OCI-LY1 (cell line): ENCODE results near the gene TPCN2.

ENCODE experiments used
- H2AFZ ChIP-seq: fragments of 200-600 bp; sonication (generic), shearing (Covaris generic); 2 replicates; pipeline ENCODE4 v1.6.0; 2014; ENCODE audit warnings: antibody characterized with exemption, mild to moderate bottlenecking, low read length
- H3F3A ChIP-seq: fragments of 200-600 bp; sonication (generic), shearing (Covaris generic); 2 replicates; pipeline ENCODE4 v1.6.0; 2014; ENCODE audit warnings: mild to moderate bottlenecking, antibody characterized with exemption, low read length, moderate library complexity; ENCODE audit not compliant: insufficient read depth
- H3K27ac ChIP-seq: fragments of 200-600 bp; sonication (generic); 2 replicates; pipeline ENCODE4 v1.5.1; 2014; ENCODE audit warnings: low read length, mixed run types, mild to moderate bottlenecking, low read depth; ENCODE audit not compliant: poor library complexity, severe bottlenecking
- H3K27me3 ChIP-seq: fragments of 200-600 bp; sonication (generic); 2 replicates; pipeline ENCODE4 v1.6.0; 2014; ENCODE audit warnings: antibody characterized with exemption, mild to moderate bottlenecking, low read length, moderate library complexity; ENCODE audit not compliant: insufficient read depth
- H3K36me3 ChIP-seq: fragments of 200-600 bp; sonication (generic); 2 replicates; pipeline ENCODE4 v1.6.1; 2014; ENCODE audit warnings: mild to moderate bottlenecking, antibody characterized with exemption, low read length, moderate library complexity, mixed read lengths; ENCODE audit not compliant: insufficient read depth
- H3K4me1 ChIP-seq: fragments of 200-600 bp; sonication (generic); 2 replicates; pipeline ENCODE4 v1.5.1; 2014; ENCODE audit warnings: mild to moderate bottlenecking, low read length, moderate library complexity; ENCODE audit not compliant: insufficient read depth, severe bottlenecking
- H3K4me2 ChIP-seq: fragments of 200-600 bp; sonication (generic), shearing (Covaris generic); 2 replicates; pipeline ENCODE4 v1.6.1; 2014; ENCODE audit warnings: low read length
- H3K4me3 ChIP-seq: fragments of 200-600 bp; sonication (generic); 2 replicates; pipeline ENCODE4 v1.5.1; 2014; ENCODE audit warnings: low read length, low read depth, mild to moderate bottlenecking, mixed read lengths; ENCODE audit not compliant: poor library complexity, severe bottlenecking
- H3K79me2 ChIP-seq: fragments of 200-600 bp; shearing (Covaris generic); 2 replicates; pipeline ENCODE4 v1.6.1; 2016; ENCODE audit warnings: mixed run types, low read length, mixed read lengths; ENCODE audit not compliant: insufficient read depth
- H3K9ac ChIP-seq: fragments of 200-600 bp; sonication (generic), shearing (Covaris generic); 2 replicates; pipeline ENCODE4 v1.6.1; 2014; ENCODE audit warnings: mild to moderate bottlenecking, low read length, mixed read lengths
- H3K9me2 ChIP-seq: fragments of 200-600 bp; sonication (generic), shearing (Covaris generic); 2 replicates; pipeline ENCODE4 v1.6.1; 2014; ENCODE audit warnings: low read depth, mild to moderate bottlenecking, low read length, mixed read lengths
- H3K9me3 ChIP-seq: fragments of 200-600 bp; shearing (Covaris generic); 2 replicates; pipeline ENCODE4 v1.6.1; 2014; ENCODE audit warnings: low read length, mixed read lengths
- H4K20me1 ChIP-seq: fragments of 200-600 bp; sonication (generic), shearing (Covaris generic); 2 replicates; pipeline ENCODE4 v1.6.0; 2016; ENCODE audit warnings: mild to moderate bottlenecking, low read length; ENCODE audit not compliant: insufficient read depth
- EZH2 ChIP-seq: fragments of 200-600 bp; sonication (generic), shearing (Covaris generic); IDR thresholded peaks from 2 replicates; pipeline ENCODE4 v1.8.0; 2017; ENCODE audit warnings: borderline replicate concordance, mixed run types, mild to moderate bottlenecking, antibody characterized with exemption, low read length, moderate library complexity, mixed read lengths
- TF ChIP-seq, protein P1 (sequence below): fragments of 200-600 bp; sonication (generic), shearing (Covaris generic); IDR thresholded peaks from 2 replicates; pipeline ENCODE4 v1.5.1; 2017; ENCODE audit warnings: mild to moderate bottlenecking, antibody characterized with exemption, low read length, moderate library complexity, mixed read lengths

Gene TPCN2

DNA sequence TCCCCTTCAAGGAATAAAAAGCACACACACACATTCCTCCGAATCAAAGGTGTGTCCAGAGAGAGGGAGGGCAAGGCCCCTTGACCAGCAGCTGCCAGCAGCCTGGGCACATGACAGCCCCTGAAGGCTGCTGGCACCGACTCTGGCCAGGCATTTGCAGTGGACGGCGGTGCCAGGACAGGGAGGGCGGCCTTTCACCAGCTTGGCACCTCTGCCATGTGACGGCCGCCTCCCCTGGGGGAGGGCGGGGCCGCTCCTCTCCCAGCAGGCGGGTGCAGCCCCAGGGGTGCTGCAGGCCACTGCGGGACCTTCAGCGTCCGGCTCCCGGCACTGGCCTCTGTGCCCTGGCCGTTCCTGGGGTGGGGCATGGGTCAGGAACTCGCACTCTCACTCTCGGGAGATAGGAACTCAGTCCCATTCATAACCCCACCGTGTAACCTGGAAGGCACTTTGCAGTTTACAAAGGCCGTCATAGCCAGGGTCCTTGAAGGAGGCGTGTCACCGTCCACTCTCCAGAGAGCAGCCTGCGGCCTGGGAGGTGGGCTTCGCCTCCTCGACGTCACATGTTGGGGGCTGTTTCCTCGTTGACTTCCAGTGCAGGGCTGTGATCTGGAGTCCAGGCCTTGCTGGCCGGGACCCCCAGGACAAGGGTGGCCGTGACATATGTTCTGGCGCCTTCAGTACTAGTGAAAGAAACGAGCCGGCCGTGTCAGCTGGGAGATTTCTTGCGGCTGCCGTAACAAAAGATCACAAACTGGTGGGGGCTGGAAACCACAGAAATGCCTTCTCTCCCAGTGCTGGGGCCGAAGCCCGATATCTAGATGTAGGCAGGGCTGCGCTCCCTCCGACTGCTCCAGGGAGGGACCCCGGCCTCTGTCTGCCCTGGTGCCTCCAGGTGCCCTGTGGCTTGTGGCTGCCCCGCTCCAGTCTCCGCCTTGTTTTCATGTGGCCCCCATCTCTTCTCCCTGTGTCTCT lies 67.1 kb downstream of the TPCN2 start:
- no peaks in the 10 kb centered on the region for H3K4me1 ChIP-seq
- H3K27me3 ChIP-seq: 0 out of 2 replicates have a peak, but pooled peaks cover 6% of the 10 kb centered on the region
- TF ChIP-seq, protein P1, sequence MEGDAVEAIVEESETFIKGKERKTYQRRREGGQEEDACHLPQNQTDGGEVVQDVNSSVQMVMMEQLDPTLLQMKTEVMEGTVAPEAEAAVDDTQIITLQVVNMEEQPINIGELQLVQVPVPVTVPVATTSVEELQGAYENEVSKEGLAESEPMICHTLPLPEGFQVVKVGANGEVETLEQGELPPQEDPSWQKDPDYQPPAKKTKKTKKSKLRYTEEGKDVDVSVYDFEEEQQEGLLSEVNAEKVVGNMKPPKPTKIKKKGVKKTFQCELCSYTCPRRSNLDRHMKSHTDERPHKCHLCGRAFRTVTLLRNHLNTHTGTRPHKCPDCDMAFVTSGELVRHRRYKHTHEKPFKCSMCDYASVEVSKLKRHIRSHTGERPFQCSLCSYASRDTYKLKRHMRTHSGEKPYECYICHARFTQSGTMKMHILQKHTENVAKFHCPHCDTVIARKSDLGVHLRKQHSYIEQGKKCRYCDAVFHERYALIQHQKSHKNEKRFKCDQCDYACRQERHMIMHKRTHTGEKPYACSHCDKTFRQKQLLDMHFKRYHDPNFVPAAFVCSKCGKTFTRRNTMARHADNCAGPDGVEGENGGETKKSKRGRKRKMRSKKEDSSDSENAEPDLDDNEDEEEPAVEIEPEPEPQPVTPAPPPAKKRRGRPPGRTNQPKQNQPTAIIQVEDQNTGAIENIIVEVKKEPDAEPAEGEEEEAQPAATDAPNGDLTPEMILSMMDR: no peak
- no peak for TF ChIP-seq EZH2
- no peaks in the 10 kb centered on the region for H3K9me2 ChIP-seq
- no peaks in the 10 kb centered on the region for H3F3A ChIP-seq
- no peaks in the 10 kb centered on the region for H4K20me1 ChIP-seq
- H3K4me3 ChIP-seq: no peak overlapping the region
- H3K4me2 ChIP-seq: no peak overlapping the region
- H2AFZ ChIP-seq: no peak overlapping the region
- no peaks in the 10 kb centered on the region for H3K36me3 ChIP-seq
- H3K9ac ChIP-seq: no peak overlapping the region
- no peaks in the 10 kb centered on the region for H3K9me3 ChIP-seq
- no peaks in the 10 kb centered on the region for H3K79me2 ChIP-seq
- H3K27ac ChIP-seq: no peak overlapping the region

DNA sequence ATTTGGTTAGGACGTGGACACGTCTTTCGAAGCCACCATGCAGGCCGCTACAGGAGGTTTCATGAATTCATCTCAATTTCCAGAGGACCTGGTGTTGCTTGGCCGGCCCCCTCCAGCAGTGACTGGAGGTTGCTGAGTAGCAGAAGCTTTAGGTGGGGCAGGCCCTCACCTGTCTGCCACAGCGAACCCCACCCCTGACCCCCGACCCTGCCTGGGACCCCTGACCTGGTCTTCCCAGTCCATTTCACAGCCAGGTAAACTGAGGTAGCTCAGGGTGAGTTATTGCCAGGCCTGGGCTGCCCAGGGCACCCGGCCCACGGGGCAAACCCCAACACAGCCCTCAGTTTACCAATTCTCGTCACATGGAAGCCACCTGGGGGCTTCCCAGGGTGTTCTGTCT lies 67.9 kb downstream of the TPCN2 start:
- no peaks in the 10 kb centered on the region for H3K79me2 ChIP-seq
- no peak overlapping the region for H3K4me2 ChIP-seq
- H3K27ac ChIP-seq: no peak overlapping the region
- no peaks in the 10 kb centered on the region for H3K9me2 ChIP-seq
- H3K9me3 ChIP-seq: no peaks in the 10 kb centered on the region
- no peaks in the 10 kb centered on the region for H3K36me3 ChIP-seq
- H3K9ac ChIP-seq: no peak overlapping the region
- no peak overlapping the region for H2AFZ ChIP-seq
- H3F3A ChIP-seq: no peaks in the 10 kb centered on the region
- 0 out of 2 replicates have a peak, but pooled peaks cover 6% of the 10 kb centered on the region for H3K27me3 ChIP-seq
- TF ChIP-seq, protein P1: no peak
- TF ChIP-seq EZH2: no peak
- H4K20me1 ChIP-seq: no peaks in the 10 kb centered on the region
- no peaks in the 10 kb centered on the region for H3K4me1 ChIP-seq
- no peak overlapping the region for H3K4me3 ChIP-seq

DNA sequence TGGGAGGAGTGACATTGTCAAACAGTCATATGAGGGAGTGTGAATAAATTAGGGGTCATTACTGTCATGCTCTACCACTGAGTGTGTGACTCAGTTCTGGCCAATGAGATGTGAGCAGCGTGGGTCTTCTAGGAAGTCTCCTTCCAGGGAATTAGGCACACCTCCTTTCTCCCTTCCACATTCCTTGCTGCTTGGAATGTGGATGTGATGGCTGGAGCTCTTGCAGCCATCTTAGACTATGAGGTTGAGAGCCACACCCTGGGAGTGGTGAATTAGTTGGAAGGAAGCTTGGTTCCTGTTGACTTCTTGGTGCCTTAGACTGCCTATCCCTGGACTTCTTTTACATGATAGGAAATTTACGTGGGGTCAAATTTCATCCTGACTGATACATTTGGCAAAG lies 70.5 kb downstream of the TPCN2 start:
- H3K9me3 ChIP-seq: no peaks in the 10 kb centered on the region
- H3K27me3 ChIP-seq: 0 out of 2 replicates have a peak, but pooled peaks cover 6% of the 10 kb centered on the region
- H2AFZ ChIP-seq: no peak overlapping the region
- H3K9ac ChIP-seq: no peak overlapping the region
- no peaks in the 10 kb centered on the region for H3K79me2 ChIP-seq
- H3K9me2 ChIP-seq: no peaks in the 10 kb centered on the region
- no peaks in the 10 kb centered on the region for H4K20me1 ChIP-seq
- H3K36me3 ChIP-seq: no peaks in the 10 kb centered on the region
- no peaks in the 10 kb centered on the region for H3F3A ChIP-seq
- H3K4me3 ChIP-seq: no peak overlapping the region
- no peak overlapping the region for H3K4me2 ChIP-seq
- H3K4me1 ChIP-seq: no peaks in the 10 kb centered on the region
- H3K27ac ChIP-seq: no peak overlapping the region
- TF ChIP-seq, protein P1: no peak
- TF ChIP-seq EZH2: no peak
